OCI-LY7 (cell line): ENCODE data around the gene EIF2AK2. TPM values are rescaled to one million over a fixed set of nuclear protein-coding genes. Genes with fewer than 3 reads are reported as not detected.

Experiments
- BruUV-seq: library from RNA; stranded (reverse); fragments of 400-500 nt; replicated peaks from 2 replicates; lab custom pipeline; 2021; lab: Mats Ljungman, UMichigan
- CTCF ChIA-PET: fragments of 300-600 bp; sonication (Branson Sonifier 250); formaldehyde crosslinking; loops from one replicate; lab custom pipeline; 2022; ENCODE audit warnings: antibody characterized with exemption; ENCODE audit not compliant: unreplicated experiment; lab: Charles Lee
- POLR2A ChIA-PET: fragments of 300-600 bp; sonication (Branson Sonifier 250); formaldehyde crosslinking; loops from one replicate; lab custom pipeline; 2022; ENCODE audit warnings: antibody characterized with exemption; lab: Charles Lee
- DNase-seq: peaks from one replicate; pipeline ENCODE4 v3.0.0-alpha.2; 2015; ENCODE audit warnings: low spot score
- H2AFZ ChIP-seq: fragments of 200-600 bp; sonication (generic), shearing (Covaris generic); 2 replicates; pipeline ENCODE4 v1.6.1; 2014; ENCODE audit warnings: mild to moderate bottlenecking, antibody characterized with exemption, low read length, moderate library complexity
- H3K27ac ChIP-seq: fragments of 200-600 bp; sonication (generic); 2 replicates; pipeline ENCODE4 v1.5.1; 2014; ENCODE audit warnings: mixed run types, low read depth, mild to moderate bottlenecking, moderate library complexity, low read length, inconsistent platforms; ENCODE audit not compliant: poor library complexity, severe bottlenecking
- H3K36me3 ChIP-seq: fragments of 200-600 bp; sonication (generic); 2 replicates; pipeline ENCODE4 v1.6.1; 2014; ENCODE audit warnings: mild to moderate bottlenecking, antibody characterized with exemption, low read length, moderate library complexity, mixed read lengths; ENCODE audit not compliant: insufficient read depth
- H3K4me1 ChIP-seq: fragments of 200-600 bp; sonication (generic); 2 replicates; pipeline ENCODE4 v1.5.1; 2014; ENCODE audit warnings: mild to moderate bottlenecking, low read length; ENCODE audit not compliant: insufficient read depth, poor library complexity, severe bottlenecking
- H3K4me2 ChIP-seq: fragments of 200-600 bp; sonication (generic); 2 replicates; pipeline ENCODE4 v1.6.1; 2014; ENCODE audit warnings: mild to moderate bottlenecking, low read length
- H3K4me3 ChIP-seq: fragments of 200-600 bp; sonication (generic); 2 replicates; pipeline ENCODE4 v1.5.1; 2014; ENCODE audit warnings: mild to moderate bottlenecking, low read depth, low read length; ENCODE audit not compliant: poor library complexity, severe bottlenecking
- H3K79me2 ChIP-seq: fragments of 200-600 bp; sonication (generic); 2 replicates; pipeline ENCODE4 v1.6.1; 2016; ENCODE audit warnings: low read depth, mild to moderate bottlenecking, low read length, moderate library complexity, mixed read lengths; ENCODE audit not compliant: insufficient read depth
- H3K9me2 ChIP-seq: fragments of 200-600 bp; sonication (generic); 2 replicates; pipeline ENCODE4 v1.6.1; 2016; ENCODE audit warnings: mild to moderate bottlenecking, low read length, mixed read lengths; ENCODE audit not compliant: insufficient read depth
- H3K9me3 ChIP-seq: fragments of 200-600 bp; sonication (generic); 2 replicates; pipeline ENCODE4 v1.6.1; 2014; ENCODE audit warnings: mild to moderate bottlenecking, mixed run types, low read length, mixed read lengths
- H4K20me1 ChIP-seq: fragments of 200-600 bp; sonication (generic); 2 replicates; pipeline ENCODE4 v1.6.1; 2014; ENCODE audit warnings: mild to moderate bottlenecking, antibody characterized with exemption, low read length, moderate library complexity, mixed read lengths; ENCODE audit not compliant: insufficient read depth
- CTCF ChIP-seq: fragments of 200-600 bp; sonication (generic); conservative IDR thresholded peaks from 2 replicates; pipeline ENCODE4 v1.5.1; 2014; ENCODE audit warnings: mild to moderate bottlenecking, antibody characterized with exemption, low read length, moderate library complexity, mixed read lengths
- EZH2phosphoT487 ChIP-seq: fragments of 200-600 bp; sonication (generic); IDR thresholded peaks from 2 replicates; pipeline ENCODE4 v1.6.1; 2018; ENCODE audit warnings: low read depth, borderline replicate concordance, mild to moderate bottlenecking, mixed run types, antibody characterized with exemption, low read length, moderate library complexity, mixed read lengths
- intact Hi-C: fragments of 100-400 bp; cut with micrococcal nuclease; formaldehyde crosslinking; loops from one replicate; pipeline ENCODE4 v1.10.0; 2022; ENCODE audit not compliant: unreplicated experiment
- total RNA-seq, 2 experiments: library from RNA; depleted of rRNA in 1 of 2; stranded (reverse); fragments of >200 nt in 1 of 2; shearing (Covaris generic) in 1 of 2; gene quantifications; 2 replicates each; pipeline ENCODE4 v1.2.3, GENCODE V29; 2014 to 2022

The EIF2AK2 gene
- total RNA-seq, 2 experiments from 2014 or later, result 3.1 to 3.6 TPM

GRCh38 chr2:37110306-37111212 lies 46.2 kb downstream of the EIF2AK2 start:
- CTCF ChIA-PET, result no interaction called here
- POLR2A ChIA-PET, result interaction anchor here (0.6 to 1.4 kb wide), 3 partner anchors 19 to 128 kb away, joined by 3 read pairs; no protein-coding TSS in a partner anchor

GRCh38 chr2:37109523-37109922 lies 47.3 kb downstream of the EIF2AK2 start:
- Histone ChIP-seq H3K9me3 (no peaks in the 10 kb centered on the region), H3K4me1 (no peaks in the 10 kb centered on the region)
- CTCF ChIA-PET, result no interaction called here

More at GRCh38 chr2:37110306-37111212, 46.2 kb downstream of the EIF2AK2 start:
- DNase-seq, result no peak
- Histone ChIP-seq H3K4me2 (no peak overlapping the region), H3K79me2 (no peaks in the 10 kb centered on the region), H3K36me3 (no peaks in the 10 kb centered on the region), H4K20me1 (no peaks in the 10 kb centered on the region), H3K9me2 (no peaks in the 10 kb centered on the region), H3K4me1 (no peaks in the 10 kb centered on the region), H2AFZ (no peak overlapping the region), H3K27ac (no peak overlapping the region), H3K9me3 (no peaks in the 10 kb centered on the region), H3K4me3 (no peak overlapping the region)
- TF ChIP-seq CTCF, result no peak
- no peak for TF ChIP-seq EZH2phosphoT487
- intact Hi-C loops, result no loop called here
- no TSS peak for BruUV-seq

More at GRCh38 chr2:37109523-37109922, 47.3 kb downstream of the EIF2AK2 start:
- Histone ChIP-seq H4K20me1 (no peaks in the 10 kb centered on the region), H2AFZ (no peak overlapping the region), H3K27ac (no peak overlapping the region), H3K79me2 (no peaks in the 10 kb centered on the region), H3K9me2 (no peaks in the 10 kb centered on the region), H3K36me3 (no peaks in the 10 kb centered on the region), H3K4me2 (no peak overlapping the region), H3K4me3 (no peak overlapping the region)
- intact Hi-C loops, result no loop called here
- BruUV-seq, result no TSS peak
- POLR2A ChIA-PET, result interaction anchor here (1.4 kb wide), 1 partner anchor 18 kb away, joined by 3 read pairs; no protein-coding TSS in a partner anchor
- no peak for DNase-seq
- TF ChIP-seq EZH2phosphoT487 (no peak), CTCF (no peak)
